GM21737 (cell line): ENCODE results near the gene SHLD1.
A peak's percentile ranks its signal among the peaks of the same experiment; 100 is the strongest.
"Not testable (repeated sequence)": the region's sequence is repeated elsewhere in the genome, so short reads cannot be mapped to it uniquely, and the experiment has no call there.

Experiments
- ATAC-seq: cut with Tn5 transposase; IDR thresholded peaks from one replicate; pipeline ENCODE4 v1.9.1; 2021; ENCODE audit warnings: mild to moderate bottlenecking, moderate library complexity; ENCODE audit not compliant: unreplicated experiment

The SHLD1 gene

GRCh38 chr20:5780846-5781217 is 30.6 kb downstream of the SHLD1 start:
- ATAC-seq = no peak

- ATAC-seq = not testable (repeated sequence)
Measured at GRCh38 chr20:5781367-5781766, 31.2 kb downstream of the SHLD1 start.

- ATAC-seq = no peak
Measured at GRCh38 chr20:5781798-5782750, 31.9 kb downstream of the SHLD1 start.

GRCh38 chr20:5784735-5785134 is 34.5 kb downstream of the SHLD1 start:
- ATAC-seq = no peak

- ATAC-seq = no peak
Measured at GRCh38 chr20:5785146-5785545, 34.9 kb downstream of the SHLD1 start.

GRCh38 chr20:5786930-5787795 is 37.0 kb downstream of the SHLD1 start:
- ATAC-seq = no peak

GRCh38 chr20:5787796-5788165 is 37.6 kb downstream of the SHLD1 start:
- ATAC-seq = no peak

- no peak for ATAC-seq
Measured at GRCh38 chr20:5788385-5788895, 38.2 kb downstream of the SHLD1 start.

- ATAC-seq = no peak
Measured at GRCh38 chr20:5789827-5790226, 39.6 kb downstream of the SHLD1 start.

- ATAC-seq = no peak
Measured at GRCh38 chr20:5793916-5794315, 43.7 kb downstream of the SHLD1 start.

GRCh38 chr20:5796331-5797040 is 46.3 kb downstream of the SHLD1 start:
- no peak for ATAC-seq

GRCh38 chr20:5797165-5797564 is 47.0 kb downstream of the SHLD1 start:
- ATAC-seq = no peak

GRCh38 chr20:5797843-5798462 is 47.8 kb downstream of the SHLD1 start:
- ATAC-seq = peak; percentile 93

GRCh38 chr20:5803754-5804303 is 53.6 kb downstream of the SHLD1 start:
- ATAC-seq = not testable (repeated sequence)

GRCh38 chr20:5806457-5807263 is 56.5 kb downstream of the SHLD1 start:
- ATAC-seq = no peak

GRCh38 chr20:5807431-5807830 is 57.2 kb downstream of the SHLD1 start:
- ATAC-seq = no peak

- ATAC-seq = no peak
Measured at GRCh38 chr20:5808901-5809300, 58.7 kb downstream of the SHLD1 start.

GRCh38 chr20:5809495-5809894 is 59.3 kb downstream of the SHLD1 start:
- ATAC-seq = no peak

- no peak for ATAC-seq
Measured at GRCh38 chr20:5810800-5811422, 60.7 kb downstream of the SHLD1 start.
